Vagina (tissue), 2 donors: Measurements from ENCODE around the gene OXNAD1.

ENCODE experiments used
- CTCF ChIP-seq, 3 experiments: fragments of 450-650 bp in 2 of 3; fragments of 200-600 bp in 1 of 3; sonication (generic) in 1 of 3; IDR thresholded peaks; one replicate each; pipeline ENCODE4 v1.5.1; 2017 to 2019; ENCODE audit warnings: antibody characterized with exemption in 3 of 3, mild to moderate bottlenecking in 2 of 3, moderate library complexity in 2 of 3
- POLR2AphosphoS5 ChIP-seq, 2 donors: sonication (generic); formaldehyde crosslinking; IDR thresholded peaks; one replicate each; pipeline ENCODE4 v1.9.0; 2017; ENCODE audit warnings: antibody characterized with exemption in 2 of 2, mild to moderate bottlenecking in 2 of 2, low read depth in 1 of 2; ENCODE audit not compliant: insufficient read depth in 1 of 2

- no peak for TF ChIP-seq CTCF (IDR thresholded peaks at IDR 0.05)
- TF ChIP-seq POLR2AphosphoS5 (IDR thresholded peaks at IDR 0.05; ENCODE audit: insufficient read depth in 1 of 2, low read depth in 1 of 2): no peak
Observed at GRCh38 chr3:16337856-16338540, 73.0 kb downstream of the OXNAD1 start.
